AG09319 (cell line): ENCODE results near the gene DLL1.

Source experiments
- DNase-seq: peaks from one replicate; pipeline ENCODE4 v3.0.0-alpha.2; 2010; ENCODE audit warnings: low read depth; ENCODE audit errors: extremely low read depth
- CTCF ChIP-seq: IDR thresholded peaks from 2 replicates; pipeline ENCODE4 v1.5.1; 2011; ENCODE audit warnings: low read depth, mild to moderate bottlenecking, inconsistent platforms, low read length, moderate library complexity

DLL1 gene

GRCh38 chr6:170237999-170238740 is 52.7 kb downstream of the DLL1 start:
- TF ChIP-seq CTCF = no peak
- no peak for DNase-seq

GRCh38 chr6:170236131-170236836 is 54.6 kb downstream of the DLL1 start:
- DNase-seq = no peak
- no peak for TF ChIP-seq CTCF

- TF ChIP-seq CTCF = no peak
Observed at GRCh38 chr6:170235391-170236125, 55.3 kb downstream of the DLL1 start.

GRCh38 chr6:170234419-170234818 is 56.5 kb downstream of the DLL1 start:
- no peak for DNase-seq
- TF ChIP-seq CTCF = no peak

More at GRCh38 chr6:170235391-170236125, 55.3 kb downstream of the DLL1 start:
- no peak for DNase-seq

- TF ChIP-seq CTCF = no peak
- no peak for DNase-seq
Observed at GRCh38 chr6:170233286-170234205, 57.3 kb downstream of the DLL1 start.
